ENCODE results near the gene SEMA5B. TPM values are rescaled to one million over a fixed set of nuclear protein-coding genes. Genes with fewer than 3 reads are reported as not detected.
A peak's percentile ranks its signal among the peaks of the same experiment; 100 is the strongest.

Gene SEMA5B
- polyA plus RNA-seq, 1 donor from 2014 or later = 7.0 TPM

GRCh38 chr3:122975163-122975923 lies 52.2 kb downstream of the SEMA5B start:
- TF ChIP-seq RAD21 (conservative IDR thresholded peaks at IDR 0.05) = no peak
- TF ChIP-seq SMC3 (conservative IDR thresholded peaks at IDR 0.05; ENCODE audit: poor library complexity) = no peak
- H3K27ac ChIP-seq (ENCODE audit: low read length) = no peak overlapping the region
- H3K79me2 ChIP-seq (replicated peaks; ENCODE audit: insufficient read depth, low read length) = no peaks in the 10 kb centered on the region
- no peaks in the 10 kb centered on the region for H3K36me3 ChIP-seq (ENCODE audit: insufficient read depth, low read length)
- no peaks in the 10 kb centered on the region for H3K9me2 ChIP-seq (ENCODE audit: insufficient read depth, low read length)
- peak overlapping the region; percentile 1 for H3K9ac ChIP-seq (ENCODE audit: low read length)
- H3K4me2 ChIP-seq (ENCODE audit: low read length) = no peak overlapping the region
- H3K4me3 ChIP-seq (ENCODE audit: low read length) = no peak overlapping the region
- H3K27me3 ChIP-seq (ENCODE audit: insufficient read depth, low read depth, low read length) = no peaks in the 10 kb centered on the region
- H3K9me3 ChIP-seq (ENCODE audit: low read length) = no peaks in the 10 kb centered on the region
- no peaks in the 10 kb centered on the region for H3F3A ChIP-seq (ENCODE audit: insufficient read depth, low read length, poor library complexity, severe bottlenecking)
- no peaks in the 10 kb centered on the region for H4K20me1 ChIP-seq (ENCODE audit: insufficient read depth)
- H2AFZ ChIP-seq (ENCODE audit: low read depth, low read length) = no peak overlapping the region

DNA sequence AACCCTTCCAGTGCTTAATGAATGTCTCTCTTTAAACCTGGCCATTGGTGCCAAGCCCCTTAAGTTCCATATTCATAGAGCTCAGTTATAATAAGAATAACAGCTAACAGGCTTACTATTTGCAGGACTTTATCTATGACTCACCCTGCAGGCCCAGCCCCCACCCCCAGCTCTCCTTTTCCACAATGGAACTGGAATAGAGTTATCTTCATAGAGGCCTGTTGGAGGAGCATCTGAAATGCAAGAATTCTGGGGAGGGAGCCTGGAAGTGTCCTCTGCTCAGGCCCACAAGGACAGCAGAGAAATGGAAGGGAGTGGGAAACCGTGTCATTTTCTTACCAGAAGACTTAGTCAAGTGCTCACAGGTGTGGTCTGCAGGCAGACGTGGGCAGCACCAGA lies 52.8 kb downstream of the SEMA5B start:
- Histone ChIP-seq H3K36me3 (ENCODE audit: insufficient read depth, low read length) (no peaks in the 10 kb centered on the region), H3K4me3 (ENCODE audit: low read length) (no peak overlapping the region), H3K9me2 (ENCODE audit: insufficient read depth, low read length) (no peaks in the 10 kb centered on the region), H3K79me2 (replicated peaks; ENCODE audit: insufficient read depth, low read length) (no peaks in the 10 kb centered on the region), H3K9ac (ENCODE audit: low read length) (peak overlapping the region; percentile 1), H3K4me2 (ENCODE audit: low read length) (no peak overlapping the region), H3K27ac (ENCODE audit: low read length) (no peak overlapping the region), H2AFZ (ENCODE audit: low read depth, low read length) (no peak overlapping the region), H3K27me3 (ENCODE audit: insufficient read depth, low read depth, low read length) (no peaks in the 10 kb centered on the region), H3K9me3 (ENCODE audit: low read length) (no peaks in the 10 kb centered on the region), H3F3A (ENCODE audit: insufficient read depth, low read length, poor library complexity, severe bottlenecking) (no peaks in the 10 kb centered on the region), H4K20me1 (ENCODE audit: insufficient read depth) (no peaks in the 10 kb centered on the region)
- no peak for TF ChIP-seq SMC3 (conservative IDR thresholded peaks at IDR 0.05; ENCODE audit: poor library complexity)

GRCh38 chr3:122973893-122974615 lies 53.5 kb downstream of the SEMA5B start:
- no peaks in the 10 kb centered on the region for H3K27me3 ChIP-seq (ENCODE audit: insufficient read depth, low read depth, low read length)
- TF ChIP-seq EP300 (conservative IDR thresholded peaks at IDR 0.05; ENCODE audit: poor library complexity, severe bottlenecking) (no peak), TAF1 (IDR thresholded peaks at IDR 0.05; ENCODE audit: low read depth) (no peak), SMC3 (conservative IDR thresholded peaks at IDR 0.05; ENCODE audit: poor library complexity) (no peak), MXI1 (conservative IDR thresholded peaks at IDR 0.05; ENCODE audit: poor library complexity, severe bottlenecking) (no peak), EZH2 (IDR thresholded peaks at IDR 0.05; ENCODE audit: borderline replicate concordance, insufficient read depth, low read length, poor library complexity, severe bottlenecking) (no peak), RAD21 (conservative IDR thresholded peaks at IDR 0.05) (no peak), CTCF (IDR thresholded peaks at IDR 0.05; ENCODE audit: poor library complexity, severe bottlenecking) (no peak), POLR2AphosphoS5 (IDR thresholded peaks at IDR 0.05) (no peak)
- TF ChIP-seq, protein P1, sequence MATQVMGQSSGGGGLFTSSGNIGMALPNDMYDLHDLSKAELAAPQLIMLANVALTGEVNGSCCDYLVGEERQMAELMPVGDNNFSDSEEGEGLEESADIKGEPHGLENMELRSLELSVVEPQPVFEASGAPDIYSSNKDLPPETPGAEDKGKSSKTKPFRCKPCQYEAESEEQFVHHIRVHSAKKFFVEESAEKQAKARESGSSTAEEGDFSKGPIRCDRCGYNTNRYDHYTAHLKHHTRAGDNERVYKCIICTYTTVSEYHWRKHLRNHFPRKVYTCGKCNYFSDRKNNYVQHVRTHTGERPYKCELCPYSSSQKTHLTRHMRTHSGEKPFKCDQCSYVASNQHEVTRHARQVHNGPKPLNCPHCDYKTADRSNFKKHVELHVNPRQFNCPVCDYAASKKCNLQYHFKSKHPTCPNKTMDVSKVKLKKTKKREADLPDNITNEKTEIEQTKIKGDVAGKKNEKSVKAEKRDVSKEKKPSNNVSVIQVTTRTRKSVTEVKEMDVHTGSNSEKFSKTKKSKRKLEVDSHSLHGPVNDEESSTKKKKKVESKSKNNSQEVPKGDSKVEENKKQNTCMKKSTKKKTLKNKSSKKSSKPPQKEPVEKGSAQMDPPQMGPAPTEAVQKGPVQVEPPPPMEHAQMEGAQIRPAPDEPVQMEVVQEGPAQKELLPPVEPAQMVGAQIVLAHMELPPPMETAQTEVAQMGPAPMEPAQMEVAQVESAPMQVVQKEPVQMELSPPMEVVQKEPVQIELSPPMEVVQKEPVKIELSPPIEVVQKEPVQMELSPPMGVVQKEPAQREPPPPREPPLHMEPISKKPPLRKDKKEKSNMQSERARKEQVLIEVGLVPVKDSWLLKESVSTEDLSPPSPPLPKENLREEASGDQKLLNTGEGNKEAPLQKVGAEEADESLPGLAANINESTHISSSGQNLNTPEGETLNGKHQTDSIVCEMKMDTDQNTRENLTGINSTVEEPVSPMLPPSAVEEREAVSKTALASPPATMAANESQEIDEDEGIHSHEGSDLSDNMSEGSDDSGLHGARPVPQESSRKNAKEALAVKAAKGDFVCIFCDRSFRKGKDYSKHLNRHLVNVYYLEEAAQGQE (IDR thresholded peaks at IDR 0.05; ENCODE audit: borderline replicate concordance) = no peak
- no peak overlapping the region for H2AFZ ChIP-seq (ENCODE audit: low read depth, low read length)
- H3K79me2 ChIP-seq (replicated peaks; ENCODE audit: insufficient read depth, low read length) = no peaks in the 10 kb centered on the region
- no peaks in the 10 kb centered on the region for H3K9me2 ChIP-seq (ENCODE audit: insufficient read depth, low read length)
- H3K9me3 ChIP-seq (ENCODE audit: low read length) = no peaks in the 10 kb centered on the region
- no peak overlapping the region for H3K9ac ChIP-seq (ENCODE audit: low read length)
- H3K27ac ChIP-seq (ENCODE audit: low read length) = no peak overlapping the region
- no peaks in the 10 kb centered on the region for H3F3A ChIP-seq (ENCODE audit: insufficient read depth, low read length, poor library complexity, severe bottlenecking)
- no peak overlapping the region for H3K4me2 ChIP-seq (ENCODE audit: low read length)
- H4K20me1 ChIP-seq (ENCODE audit: insufficient read depth) = no peaks in the 10 kb centered on the region
- H3K4me3 ChIP-seq (ENCODE audit: low read length) = no peak overlapping the region
- H3K36me3 ChIP-seq (ENCODE audit: insufficient read depth, low read length) = no peaks in the 10 kb centered on the region
